ENCODE results near the gene KRT85. TPM values are rescaled to one million over a fixed set of nuclear protein-coding genes. Genes with fewer than 3 reads are reported as not detected.

Gene KRT85
- total and polyA plus RNA-seq, 2 of the 13 experiments (the other 11 are each of a cell fraction or from before 2014, with no cell fraction given): not detected

DNA sequence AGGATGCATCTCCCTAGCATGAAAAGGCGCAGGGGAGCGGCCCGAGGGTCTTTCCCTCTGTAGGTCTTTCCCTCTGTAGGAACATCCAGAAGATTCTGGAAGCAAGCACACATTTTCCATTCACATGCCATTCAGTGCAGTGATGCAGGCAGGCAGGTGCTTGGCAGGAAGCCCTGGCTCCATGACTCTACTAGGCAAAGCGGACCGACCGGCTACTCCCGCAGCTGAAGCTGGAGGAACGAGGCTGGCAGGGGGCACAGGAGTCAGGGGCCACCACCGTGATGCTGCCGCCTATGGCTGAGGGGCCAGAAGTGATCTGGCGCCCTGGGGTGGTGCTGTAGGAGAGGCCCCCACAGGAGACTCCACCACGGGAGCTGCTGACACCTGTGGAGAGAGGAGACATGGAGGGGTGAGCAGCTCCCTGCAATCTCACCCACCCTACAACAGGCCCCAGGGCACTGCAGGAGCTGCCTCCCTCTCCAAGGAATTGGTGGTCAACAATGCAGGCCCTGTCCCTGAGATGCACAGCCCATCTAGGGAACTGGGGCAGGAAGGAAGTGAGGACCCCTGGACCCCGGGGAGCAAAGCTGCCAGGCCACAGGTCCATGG, 6.5 kb downstream of the KRT85 start:
- POLR2A ChIA-PET: no interaction called here
- ATAC-seq (no peak), DNase-seq (ENCODE audit: low spot score) (no peak), FAIRE-seq (no peak)
- H3K9ac ChIP-seq (ENCODE audit: insufficient read depth, low read depth, low read length): no peak overlapping the region
- H3K27ac ChIP-seq (ENCODE audit: extremely low read length, insufficient read depth, low read length): no peak overlapping the region
- BruUV-seq (replicated peaks): no TSS peak
- no peak overlapping the region for H3K4me2 ChIP-seq (ENCODE audit: low read depth, low read length)
- peaks cover 5% of the 10 kb centered on the region; the same call in 1 of the 2 replicates for H3K4me1 ChIP-seq (ENCODE audit: insufficient read depth, low read length)
- intact Hi-C loops (cut with micrococcal nuclease; ENCODE audit: unreplicated experiment) (no loop called here), in situ Hi-C loops (cut with HindIII; ENCODE audit: extremely low pct_ligation_motif_present, low pct_unique_long_range_greater_than_20kb) (no loop called here)
- no peak overlapping the region for H3K4me3 ChIP-seq (replicated peaks in 1 of 3; ENCODE audit: insufficient read depth in 1 of 3, low read depth in 2 of 3, low read length in 3 of 3)
- CTCF ChIA-PET (ENCODE audit: low intra/inter-chr PET ratio, low total read pairs): no interaction called here
- H3K9me3 ChIP-seq (ENCODE audit: low read length): no peaks in the 10 kb centered on the region
- H3K36me3 ChIP-seq (replicated peaks in 1 of 2; ENCODE audit: control insufficient read depth in 1 of 2, insufficient read depth in 2 of 2, low read length in 2 of 2): no peaks in the 10 kb centered on the region
- H3K27me3 ChIP-seq (ENCODE audit: control insufficient read depth in 1 of 2, insufficient read depth in 2 of 2, low read length in 2 of 2): peaks cover 2 to 18% of the 10 kb centered on the region in 2 experiments; a peak in 4 of 5 replicates
- H2AFZ ChIP-seq (ENCODE audit: low read length): no peak overlapping the region
- no peaks in the 10 kb centered on the region for H4K20me1 ChIP-seq (ENCODE audit: insufficient read depth, low read length)
- WGBS (ENCODE audit: low lambda C conversion rate): 7% methylated on average over 3 of the region's 13 CpGs
- no peaks in the 10 kb centered on the region for H3K79me2 ChIP-seq (ENCODE audit: insufficient read depth, low read length)
- no peak for TF ChIP-seq ZNF451 (CRISPR knock-in tag; IDR thresholded peaks at IDR 0.05)
- no peak for TF ChIP-seq GATAD1 (CRISPR knock-in tag; IDR thresholded peaks at IDR 0.05)
- TF ChIP-seq ZNF782 (CRISPR knock-in tag; IDR thresholded peaks at IDR 0.05; ENCODE audit: borderline replicate concordance): no peak
- no peak for TF ChIP-seq MTA1 (CRISPR knock-in tag; IDR thresholded peaks at IDR 0.05; ENCODE audit: borderline replicate concordance)
- TF ChIP-seq ZNF768 (CRISPR knock-in tag; IDR thresholded peaks at IDR 0.05): no peak
- TF ChIP-seq, protein P1, sequence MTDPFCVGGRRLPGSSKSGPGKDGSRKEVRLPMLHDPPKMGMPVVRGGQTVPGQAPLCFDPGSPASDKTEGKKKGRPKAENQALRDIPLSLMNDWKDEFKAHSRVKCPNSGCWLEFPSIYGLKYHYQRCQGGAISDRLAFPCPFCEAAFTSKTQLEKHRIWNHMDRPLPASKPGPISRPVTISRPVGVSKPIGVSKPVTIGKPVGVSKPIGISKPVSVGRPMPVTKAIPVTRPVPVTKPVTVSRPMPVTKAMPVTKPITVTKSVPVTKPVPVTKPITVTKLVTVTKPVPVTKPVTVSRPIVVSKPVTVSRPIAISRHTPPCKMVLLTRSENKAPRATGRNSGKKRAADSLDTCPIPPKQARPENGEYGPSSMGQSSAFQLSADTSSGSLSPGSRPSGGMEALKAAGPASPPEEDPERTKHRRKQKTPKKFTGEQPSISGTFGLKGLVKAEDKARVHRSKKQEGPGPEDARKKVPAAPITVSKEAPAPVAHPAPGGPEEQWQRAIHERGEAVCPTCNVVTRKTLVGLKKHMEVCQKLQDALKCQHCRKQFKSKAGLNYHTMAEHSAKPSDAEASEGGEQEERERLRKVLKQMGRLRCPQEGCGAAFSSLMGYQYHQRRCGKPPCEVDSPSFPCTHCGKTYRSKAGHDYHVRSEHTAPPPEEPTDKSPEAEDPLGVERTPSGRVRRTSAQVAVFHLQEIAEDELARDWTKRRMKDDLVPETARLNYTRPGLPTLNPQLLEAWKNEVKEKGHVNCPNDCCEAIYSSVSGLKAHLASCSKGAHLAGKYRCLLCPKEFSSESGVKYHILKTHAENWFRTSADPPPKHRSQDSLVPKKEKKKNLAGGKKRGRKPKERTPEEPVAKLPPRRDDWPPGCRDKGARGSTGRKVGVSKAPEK (CRISPR knock-in tag; IDR thresholded peaks at IDR 0.05; ENCODE audit: borderline replicate concordance): no peak
- no peak for TF ChIP-seq NCOR1 (IDR thresholded peaks at IDR 0.05; ENCODE audit: borderline replicate concordance, low read length)
- TF ChIP-seq, protein P2, sequence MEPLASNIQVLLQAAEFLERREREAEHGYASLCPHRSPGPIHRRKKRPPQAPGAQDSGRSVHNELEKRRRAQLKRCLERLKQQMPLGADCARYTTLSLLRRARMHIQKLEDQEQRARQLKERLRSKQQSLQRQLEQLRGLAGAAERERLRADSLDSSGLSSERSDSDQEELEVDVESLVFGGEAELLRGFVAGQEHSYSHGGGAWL (CRISPR knock-in tag; IDR thresholded peaks at IDR 0.05): no peak
- TF ChIP-seq ZKSCAN8 (CRISPR knock-in tag; IDR thresholded peaks at IDR 0.05; ENCODE audit: borderline replicate concordance): no peak
- TF ChIP-seq FOXP1 (IDR thresholded peaks at IDR 0.05): no peak
- no peak for TF ChIP-seq FOXP1 (CRISPR knock-in tag; IDR thresholded peaks at IDR 0.05)
- no peak for TF ChIP-seq SRY (CRISPR knock-in tag; IDR thresholded peaks at IDR 0.05)
- TF ChIP-seq PPARG (CRISPR knock-in tag; conservative IDR thresholded peaks at IDR 0.05): no peak
- TF ChIP-seq ZFX (CRISPR knock-in tag; IDR thresholded peaks at IDR 0.05; ENCODE audit: low read depth): no peak
- no peak for TF ChIP-seq E2F5 (CRISPR knock-in tag; conservative IDR thresholded peaks at IDR 0.05)
- TF ChIP-seq, protein P3, sequence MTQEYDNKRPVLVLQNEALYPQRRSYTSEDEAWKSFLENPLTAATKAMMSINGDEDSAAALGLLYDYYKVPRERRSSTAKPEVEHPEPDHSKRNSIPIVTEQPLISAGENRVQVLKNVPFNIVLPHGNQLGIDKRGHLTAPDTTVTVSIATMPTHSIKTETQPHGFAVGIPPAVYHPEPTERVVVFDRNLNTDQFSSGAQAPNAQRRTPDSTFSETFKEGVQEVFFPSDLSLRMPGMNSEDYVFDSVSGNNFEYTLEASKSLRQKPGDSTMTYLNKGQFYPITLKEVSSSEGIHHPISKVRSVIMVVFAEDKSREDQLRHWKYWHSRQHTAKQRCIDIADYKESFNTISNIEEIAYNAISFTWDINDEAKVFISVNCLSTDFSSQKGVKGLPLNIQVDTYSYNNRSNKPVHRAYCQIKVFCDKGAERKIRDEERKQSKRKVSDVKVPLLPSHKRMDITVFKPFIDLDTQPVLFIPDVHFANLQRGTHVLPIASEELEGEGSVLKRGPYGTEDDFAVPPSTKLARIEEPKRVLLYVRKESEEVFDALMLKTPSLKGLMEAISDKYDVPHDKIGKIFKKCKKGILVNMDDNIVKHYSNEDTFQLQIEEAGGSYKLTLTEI (CRISPR knock-in tag; conservative IDR thresholded peaks at IDR 0.05): no peak
- TF ChIP-seq ZSCAN9 (CRISPR knock-in tag; IDR thresholded peaks at IDR 0.05; ENCODE audit: borderline replicate concordance): no peak
- TF ChIP-seq, protein P4, sequence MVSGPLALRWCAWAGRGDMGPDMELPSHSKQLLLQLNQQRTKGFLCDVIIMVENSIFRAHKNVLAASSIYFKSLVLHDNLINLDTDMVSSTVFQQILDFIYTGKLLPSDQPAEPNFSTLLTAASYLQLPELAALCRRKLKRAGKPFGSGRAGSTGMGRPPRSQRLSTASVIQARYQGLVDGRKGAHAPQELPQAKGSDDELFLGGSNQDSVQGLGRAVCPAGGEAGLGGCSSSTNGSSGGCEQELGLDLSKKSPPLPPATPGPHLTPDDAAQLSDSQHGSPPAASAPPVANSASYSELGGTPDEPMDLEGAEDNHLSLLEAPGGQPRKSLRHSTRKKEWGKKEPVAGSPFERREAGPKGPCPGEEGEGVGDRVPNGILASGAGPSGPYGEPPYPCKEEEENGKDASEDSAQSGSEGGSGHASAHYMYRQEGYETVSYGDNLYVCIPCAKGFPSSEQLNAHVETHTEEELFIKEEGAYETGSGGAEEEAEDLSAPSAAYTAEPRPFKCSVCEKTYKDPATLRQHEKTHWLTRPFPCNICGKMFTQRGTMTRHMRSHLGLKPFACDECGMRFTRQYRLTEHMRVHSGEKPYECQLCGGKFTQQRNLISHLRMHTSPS (CRISPR knock-in tag; IDR thresholded peaks at IDR 0.05; ENCODE audit: low read depth): no peak
